Measurements from ENCODE around the gene RNF34.

Gene RNF34

GRCh38 chr12:121390856-121391255, 9.1 kb upstream of the RNF34 start:
- no peak for DNase-seq (ENCODE audit: low spot score)

GRCh38 chr12:121391619-121392324, 8.1 kb upstream of the RNF34 start:
- DNase-seq (ENCODE audit: low spot score), result no peak

GRCh38 chr12:121392325-121392716, 7.6 kb upstream of the RNF34 start:
- no peak for DNase-seq (ENCODE audit: low spot score)

DNA sequence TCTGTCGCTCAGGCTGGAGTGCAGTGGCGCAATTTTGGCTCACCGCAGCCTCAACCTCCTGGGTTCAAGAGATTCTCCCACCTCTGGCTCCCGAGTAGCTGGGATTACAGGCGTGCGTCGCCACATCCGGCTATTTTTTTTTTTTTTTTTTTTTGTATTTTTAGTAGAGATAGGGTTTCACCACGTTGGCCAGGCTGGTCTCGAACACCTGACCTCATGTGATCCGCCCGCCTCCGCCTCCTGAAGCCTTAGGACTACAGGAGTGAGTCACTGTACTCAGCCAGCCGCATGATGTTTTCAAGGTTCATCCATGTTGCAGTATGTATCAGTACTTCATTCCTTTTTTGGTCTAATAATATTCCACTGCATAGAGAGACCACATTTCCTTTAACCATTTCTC, 2.4 kb upstream of the RNF34 start:
- DNase-seq (ENCODE audit: low spot score), result no peak

- DNase-seq (ENCODE audit: low spot score), result no peak
Measured at GRCh38 chr12:121398355-121398754, 1.6 kb upstream of the RNF34 start.

- peak; percentile 39 for DNase-seq (ENCODE audit: low spot score)
Measured at GRCh38 chr12:121400332-121401139, 618 bp downstream of the RNF34 start.

DNA sequence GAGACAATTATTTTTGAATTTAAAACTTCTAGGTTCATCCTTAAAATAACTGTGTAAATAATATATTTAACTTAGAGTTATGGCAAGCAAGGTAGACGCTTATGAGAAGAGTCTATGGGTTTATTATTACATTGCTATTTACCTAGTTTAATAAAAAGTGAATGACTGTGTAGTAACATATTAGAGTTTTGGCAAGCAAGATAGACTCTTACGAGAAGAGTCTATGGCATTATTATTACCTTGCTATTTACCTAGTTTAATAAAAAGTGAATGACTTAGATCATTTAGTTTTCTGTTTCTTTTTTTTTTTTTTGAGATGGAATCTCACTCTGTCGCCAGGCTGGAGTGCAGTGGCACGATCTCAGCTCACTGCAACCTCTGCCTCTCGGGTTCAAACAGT, 3.8 kb downstream of the RNF34 start:
- no peak for DNase-seq (ENCODE audit: low spot score)

DNA sequence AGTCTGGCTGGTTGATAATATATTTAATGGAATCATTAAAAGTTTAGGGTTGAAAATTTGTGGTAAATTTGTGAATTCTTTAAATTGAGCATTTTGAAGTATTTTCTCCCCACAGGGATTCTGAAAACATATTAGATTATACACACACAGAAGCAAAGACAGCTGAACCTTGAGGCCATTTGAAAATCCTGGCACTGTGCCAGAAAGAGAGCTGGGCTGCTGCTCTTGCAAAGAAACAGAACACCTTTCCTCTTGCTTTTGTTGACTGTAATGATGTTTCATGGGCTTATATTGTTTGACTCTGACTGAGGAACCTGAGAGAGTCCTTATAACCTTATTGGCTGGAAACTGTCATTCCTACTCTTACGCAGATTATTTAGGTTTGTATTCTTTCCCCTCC, 4.8 kb downstream of the RNF34 start:
- no peak for DNase-seq (ENCODE audit: low spot score)

- DNase-seq (ENCODE audit: low spot score), result no peak
Measured at GRCh38 chr12:121405211-121405610, 5.3 kb downstream of the RNF34 start.

DNA sequence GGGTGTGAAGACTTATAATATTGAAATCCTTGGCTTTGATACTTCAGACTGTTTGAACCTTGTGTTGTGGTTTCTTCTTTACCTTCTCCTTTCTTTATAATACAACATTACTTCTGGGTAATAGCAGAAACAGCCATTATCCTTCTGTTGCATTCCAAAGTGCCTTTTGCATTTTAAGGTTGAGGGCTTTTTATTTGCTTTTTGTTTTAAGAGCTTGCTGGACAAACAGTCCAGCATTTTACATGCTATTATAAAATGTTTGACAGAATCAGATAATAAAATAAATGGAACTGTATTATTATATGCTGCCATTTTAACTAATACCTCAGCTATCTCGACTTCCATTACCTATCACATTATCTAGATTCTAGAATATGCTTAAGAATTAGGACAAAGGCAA, 14.0 kb downstream of the RNF34 start:
- DNase-seq (ENCODE audit: low spot score), result no peak

DNA sequence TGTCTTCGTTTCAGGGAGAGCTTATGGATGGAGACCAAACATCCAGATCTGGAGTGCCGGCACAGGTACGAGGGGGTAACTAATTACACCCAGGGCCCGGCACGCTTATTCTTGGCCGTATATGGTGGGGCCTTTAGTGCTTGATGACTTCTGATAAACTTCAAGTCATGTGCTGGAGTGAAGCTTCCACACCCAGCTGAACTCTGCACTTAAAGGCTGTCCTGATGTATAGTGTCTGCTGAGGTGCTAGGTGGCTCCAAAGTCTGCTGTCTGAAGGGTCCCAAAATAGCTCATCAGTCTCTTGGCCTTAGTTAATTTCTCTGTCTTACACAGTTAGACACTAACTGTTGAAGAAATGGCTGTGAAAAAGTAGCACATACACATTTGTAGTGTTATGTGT, 17.9 kb downstream of the RNF34 start:
- no peak for DNase-seq (ENCODE audit: low spot score)

DNA sequence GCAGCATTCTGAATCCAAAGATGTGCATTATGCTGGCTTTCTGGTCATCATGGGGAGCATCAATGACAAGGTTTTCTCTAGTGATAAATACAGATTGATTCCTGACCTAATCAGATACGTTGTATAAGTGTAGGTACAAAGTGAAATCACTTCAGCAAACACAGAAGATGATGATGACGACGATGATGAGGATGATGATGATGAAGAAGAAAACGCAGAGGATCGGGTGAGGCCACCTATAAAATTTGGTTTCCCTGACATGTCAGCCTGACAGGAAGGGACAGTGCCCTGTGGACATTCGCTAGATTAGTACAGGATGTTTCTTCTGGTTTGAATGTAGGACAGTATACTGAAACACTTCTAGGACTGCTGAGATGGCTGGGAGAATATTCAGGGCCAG, 20.2 kb downstream of the RNF34 start:
- DNase-seq (ENCODE audit: low spot score), result no peak

GRCh38 chr12:121423253-121423652, 23.3 kb downstream of the RNF34 start:
- DNase-seq (ENCODE audit: low spot score), result no peak

DNA sequence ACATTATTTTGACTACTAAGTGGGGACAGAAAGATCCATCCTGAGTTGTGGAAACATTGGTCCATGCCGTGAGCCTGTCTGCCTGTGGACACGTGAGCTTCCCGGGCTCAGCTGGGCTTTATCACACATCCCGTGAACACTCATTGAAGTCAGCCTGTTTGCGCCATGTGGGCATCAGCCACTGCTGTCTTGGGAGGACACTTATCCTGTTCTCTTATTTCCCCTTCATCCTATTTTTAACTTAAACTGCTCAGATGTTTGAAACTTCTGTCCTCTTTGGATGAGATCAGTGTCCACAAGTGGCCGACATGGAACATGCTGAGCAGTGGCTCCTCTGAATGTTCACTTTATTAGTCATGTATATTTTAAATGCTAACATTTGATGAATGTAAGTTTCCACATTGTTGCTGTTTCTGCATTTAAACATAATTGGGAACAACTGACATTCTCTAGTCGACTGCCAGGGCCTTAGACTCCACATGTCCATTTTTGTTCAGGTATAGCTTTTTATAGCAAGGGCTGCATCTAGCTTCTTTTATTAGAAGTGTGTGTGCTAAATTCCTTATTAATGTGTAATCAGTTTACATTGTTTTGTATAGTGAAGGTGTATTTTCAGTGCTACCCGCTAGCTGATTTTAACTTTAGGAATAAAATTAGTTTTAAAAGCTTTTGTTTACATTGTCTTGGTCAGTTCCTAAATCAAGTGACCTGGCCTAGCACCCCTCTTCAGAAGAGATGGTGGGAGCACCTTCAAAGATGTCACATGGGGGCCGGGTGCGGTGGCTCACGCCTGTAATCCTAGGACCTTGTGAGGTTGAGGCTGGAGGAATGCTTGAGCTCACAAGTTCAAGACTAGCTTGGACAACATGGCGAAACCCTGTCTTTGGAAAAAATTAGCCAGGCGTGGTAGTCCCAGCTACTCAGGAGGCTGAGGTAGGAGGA, 24.0 kb downstream of the RNF34 start:
- DNase-seq (ENCODE audit: low spot score), result no peak

DNA sequence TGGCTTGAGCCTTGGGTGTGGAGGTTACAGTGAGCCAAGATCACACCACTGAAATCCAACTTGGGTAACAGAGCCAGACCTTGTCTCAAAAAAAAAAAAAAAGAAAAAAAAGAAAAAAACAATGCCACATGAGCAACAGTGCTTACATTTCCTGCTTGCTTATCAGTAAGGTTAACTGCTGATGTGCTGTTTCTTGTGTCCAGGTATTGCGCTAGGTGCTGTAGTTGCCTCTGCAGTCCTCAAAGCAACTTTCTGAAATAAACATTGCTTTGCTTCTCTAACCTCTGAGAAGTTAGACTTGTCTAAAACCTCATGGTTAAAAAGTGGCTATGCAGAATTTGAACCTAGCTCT, 24.7 kb downstream of the RNF34 start:
- no peak for DNase-seq (ENCODE audit: low spot score)

DNA sequence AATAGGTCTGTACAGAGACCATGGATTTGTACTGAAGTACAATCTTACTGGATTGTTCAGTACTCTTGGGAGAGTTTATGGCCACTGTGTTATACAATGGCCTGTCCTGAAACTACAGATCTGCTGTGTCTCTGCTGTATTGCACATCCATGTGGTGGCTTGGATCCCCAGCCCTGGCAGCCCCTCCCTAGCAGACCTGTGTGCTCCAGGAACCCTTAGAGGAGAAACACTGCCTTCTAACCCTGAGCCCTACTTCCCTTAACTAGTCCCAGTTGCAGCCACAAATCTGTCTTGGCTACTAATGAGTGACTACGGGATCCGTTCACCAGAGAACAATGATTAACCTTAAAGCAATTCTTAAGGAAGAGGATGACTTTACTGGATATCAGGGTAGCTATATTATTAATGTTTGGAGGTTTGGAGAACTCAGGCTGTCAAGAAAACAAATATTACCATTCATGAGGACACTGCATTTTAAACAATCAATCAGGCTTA, 27.7 kb downstream of the RNF34 start:
- no peak for DNase-seq (ENCODE audit: low spot score)

- DNase-seq (ENCODE audit: low spot score), result no peak
Measured at GRCh38 chr12:121428883-121429282, 29.0 kb downstream of the RNF34 start.

DNA sequence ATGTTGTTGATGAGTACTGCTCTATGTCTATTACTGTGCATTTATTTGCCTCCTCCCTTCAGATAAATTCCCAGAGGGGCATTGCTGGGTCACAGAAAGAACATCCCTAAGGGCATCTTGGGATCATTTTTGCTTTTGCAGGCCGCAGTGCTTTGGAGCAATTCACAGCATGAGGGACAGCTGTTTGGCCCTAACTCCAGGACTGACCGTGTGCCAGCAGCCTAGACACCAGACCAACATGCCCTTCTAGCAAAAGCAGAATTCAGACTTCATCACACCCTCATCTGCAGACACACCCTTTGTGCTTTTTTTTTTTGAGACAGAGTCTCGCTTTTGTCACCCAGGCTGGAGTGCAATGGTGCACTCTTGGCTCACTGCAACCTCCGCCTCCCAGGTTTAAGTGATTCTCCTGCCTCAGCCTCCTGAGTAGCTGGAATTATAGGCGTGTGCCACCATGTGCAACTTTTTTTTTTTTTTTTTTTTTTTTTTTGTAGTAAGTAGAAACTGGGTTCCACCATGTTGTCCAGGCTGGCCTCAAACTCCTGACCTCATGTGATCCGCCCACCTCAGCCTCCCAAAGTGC, 31.0 kb downstream of the RNF34 start:
- no peak for DNase-seq (ENCODE audit: low spot score)

GRCh38 chr12:121432740-121433480, 33.0 kb downstream of the RNF34 start:
- DNase-seq (ENCODE audit: low spot score), result no peak

DNA sequence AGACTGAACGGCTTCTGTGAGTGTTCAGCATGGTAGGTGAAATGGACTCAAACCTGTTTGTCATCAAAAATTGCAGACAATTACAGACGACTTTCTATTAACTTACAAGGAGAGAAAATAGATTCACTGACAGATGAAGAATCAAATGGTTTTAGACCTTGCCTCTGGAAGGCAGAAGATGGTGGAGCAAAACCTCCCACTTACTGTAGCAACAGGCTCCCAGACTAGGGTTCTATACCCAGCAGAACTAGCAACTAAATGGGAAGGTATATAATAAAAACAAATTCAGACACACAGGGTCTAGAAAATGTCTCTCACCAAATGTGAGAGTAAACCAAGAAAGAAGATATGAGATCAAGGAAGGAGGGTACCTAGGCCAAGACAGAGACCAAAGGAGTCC, 36.8 kb downstream of the RNF34 start:
- DNase-seq (ENCODE audit: low spot score), result no peak

DNA sequence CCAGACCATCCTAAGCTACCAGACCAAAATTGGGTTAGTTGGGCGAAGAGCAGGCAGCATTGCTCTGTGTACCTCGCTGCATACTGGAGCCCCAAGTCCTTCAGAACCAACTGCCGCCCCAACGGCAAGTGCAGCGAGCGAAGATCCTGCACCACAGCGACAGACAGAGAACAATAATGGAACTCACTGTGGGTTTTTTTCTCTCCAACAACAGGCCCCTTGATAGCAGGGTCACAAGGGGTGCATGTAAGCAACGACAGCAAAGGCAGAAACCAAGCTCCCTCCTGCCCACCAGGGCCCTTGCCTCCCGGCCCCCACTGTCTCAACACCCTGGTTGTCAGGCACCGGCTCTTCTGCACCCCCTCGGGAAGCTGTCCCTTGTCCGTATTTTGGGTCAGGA, 39.0 kb downstream of the RNF34 start:
- DNase-seq (ENCODE audit: low spot score), result no peak

Data from iPS-NIHi11 (cell line).